ENCODE measurements around the gene IFRD2. TPM values are rescaled to one million over a fixed set of nuclear protein-coding genes. Genes with fewer than 3 reads are reported as not detected.
A peak's percentile ranks its signal among the peaks of the same experiment; 100 is the strongest.
"Not testable (repeated sequence)": the region's sequence is repeated elsewhere in the genome, so short reads cannot be mapped to it uniquely, and the experiment has no call there.

The IFRD2 gene
- total and polyA plus RNA-seq, 5 donors, result 50.9 to 67.6 (median 54.2) TPM

DNA sequence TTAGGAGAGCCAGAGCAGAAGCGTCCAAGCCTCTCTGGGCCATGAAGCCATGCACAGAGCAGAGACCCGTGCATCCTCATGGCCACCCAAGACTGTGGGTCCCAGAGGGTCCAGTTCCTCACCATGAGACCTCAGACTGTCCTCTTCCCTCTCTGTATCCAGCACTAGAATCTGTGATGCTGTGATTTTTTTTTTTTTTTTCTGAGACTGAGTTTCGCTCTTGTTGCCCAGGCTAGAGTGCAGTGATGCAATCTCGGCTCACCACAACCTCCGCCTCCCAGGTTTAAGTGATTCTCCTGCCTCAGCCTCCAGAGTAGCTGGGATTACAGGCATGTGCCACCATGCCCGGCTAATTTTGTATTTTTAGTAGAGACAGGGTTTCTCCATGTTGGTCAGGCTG lies 47.4 kb downstream of the IFRD2 start:
- H3K9me3 ChIP-seq (ENCODE audit: control insufficient read depth, low read length); DNase-seq; intact Hi-C loops (cut with DNase I); H3K4me3 ChIP-seq (ENCODE audit: low read length); ATAC-seq; H3K27me3 ChIP-seq (ENCODE audit: control insufficient read depth, insufficient read depth): not testable (repeated sequence)
- WGBS, result 64% methylated on average over 6 of the region's 6 CpGs
- peaks cover 57% of the 10 kb centered on the region for H3K4me1 ChIP-seq (ENCODE audit: control insufficient read depth, insufficient read depth, low read length)
- H3K27ac ChIP-seq (ENCODE audit: low read length), result peak overlapping the region; percentile 79

DNA sequence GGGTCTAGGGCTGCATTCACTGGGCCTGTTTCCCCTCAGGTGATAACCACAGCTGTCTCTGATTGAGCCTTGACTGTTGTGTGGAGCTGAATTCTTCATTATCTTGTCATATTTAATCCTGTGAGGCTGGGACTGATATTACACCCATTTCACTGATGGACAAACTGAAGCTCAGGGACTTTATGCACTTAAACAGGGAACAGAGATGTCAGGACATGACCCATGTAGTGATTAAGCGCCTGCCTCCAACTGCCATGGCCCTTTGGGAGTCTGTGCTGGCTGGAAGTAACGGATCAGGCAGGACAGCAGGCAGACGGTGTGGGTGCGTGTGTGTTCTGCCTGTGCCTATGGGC lies 48.7 kb downstream of the IFRD2 start:
- H3K4me1 ChIP-seq (ENCODE audit: control insufficient read depth, insufficient read depth, low read length), result peaks cover 48% of the 10 kb centered on the region
- H3K4me3 ChIP-seq (ENCODE audit: low read length), result no peak overlapping the region
- no peaks in the 10 kb centered on the region for H3K9me3 ChIP-seq (ENCODE audit: control insufficient read depth, low read length)
- intact Hi-C loops (cut with DNase I), result no loop called here
- no peak for DNase-seq
- WGBS, result 51% methylated on average over 4 of the region's 4 CpGs
- H3K27ac ChIP-seq (ENCODE audit: low read length), result peak overlapping the region; percentile 76
- no peak for ATAC-seq
- H3K27me3 ChIP-seq (ENCODE audit: control insufficient read depth, insufficient read depth), result no peaks in the 10 kb centered on the region

DNA sequence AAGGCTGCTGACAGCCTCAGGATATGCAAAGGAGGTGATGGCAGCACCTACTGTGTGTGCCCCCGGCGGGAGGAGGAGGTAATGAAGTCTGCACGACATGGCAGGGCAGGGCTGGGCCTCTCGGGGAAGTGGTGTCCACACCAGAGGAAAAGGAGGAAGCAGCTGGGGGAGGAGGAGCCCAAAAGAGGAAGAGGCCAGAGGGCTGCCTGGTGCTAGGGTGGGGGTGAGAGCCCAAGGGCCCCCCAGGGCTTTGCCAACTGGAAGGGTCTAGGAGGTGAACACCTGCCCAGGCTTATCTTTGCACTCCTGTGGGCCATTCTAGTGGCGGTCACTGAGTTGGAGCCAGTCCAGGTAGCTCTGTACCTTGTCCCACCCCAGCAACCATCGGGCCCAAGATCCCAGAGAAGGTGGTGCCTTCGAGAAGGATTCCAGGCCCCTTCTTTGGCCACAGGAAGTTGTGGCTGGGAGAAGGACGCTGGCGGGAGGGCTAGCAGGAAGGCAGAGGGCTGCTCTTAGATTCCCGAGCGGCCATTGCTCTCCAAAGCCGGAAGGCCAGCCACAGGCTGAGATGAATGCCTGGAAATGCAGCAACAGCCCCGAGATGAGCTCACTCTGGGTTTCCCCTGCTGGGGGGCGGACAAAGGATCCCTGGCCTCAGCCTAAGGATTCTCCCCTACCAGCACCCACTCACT lies 49.2 kb downstream of the IFRD2 start:
- Histone ChIP-seq H3K9me3 (ENCODE audit: control insufficient read depth, low read length) (no peaks in the 10 kb centered on the region), H3K27ac (ENCODE audit: low read length) (peak overlapping the region; percentile 76), H3K4me3 (ENCODE audit: low read length) (no peak overlapping the region), H3K27me3 (ENCODE audit: control insufficient read depth, insufficient read depth) (no peaks in the 10 kb centered on the region), H3K4me1 (ENCODE audit: control insufficient read depth, insufficient read depth, low read length) (peaks cover 45% of the 10 kb centered on the region)
- DNase-seq (peak; percentile 73 to 87 (median 87)), ATAC-seq (peak; percentile 20 to 52)
- intact Hi-C loops (cut with DNase I), result no loop called here
- 23% methylated on average over 14 of the region's 14 CpGs for WGBS

DNA sequence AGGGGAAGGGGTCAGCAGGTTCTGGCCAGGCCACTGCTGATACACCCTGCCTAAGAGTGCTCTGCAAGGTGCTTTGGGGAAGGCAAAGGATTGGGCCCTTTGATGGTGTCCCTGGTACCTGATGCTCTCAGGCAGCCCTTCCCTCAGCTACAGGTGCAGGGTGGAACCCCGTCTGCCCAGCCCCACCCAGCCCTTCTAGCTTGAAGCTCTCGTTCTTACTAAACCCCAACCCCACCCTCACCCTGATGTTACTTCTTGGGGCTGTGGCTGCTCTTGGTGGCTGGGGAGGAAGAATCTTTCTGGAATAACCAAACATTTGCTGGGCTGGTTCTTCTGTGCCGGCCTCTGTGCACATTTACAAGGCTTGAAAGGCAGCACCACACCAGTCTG lies 49.9 kb downstream of the IFRD2 start:
- H3K27ac ChIP-seq (ENCODE audit: low read length), result peak overlapping the region; percentile 76
- DNase-seq (no peak), ATAC-seq (no peak)
- no peaks in the 10 kb centered on the region for H3K27me3 ChIP-seq (ENCODE audit: control insufficient read depth, insufficient read depth)
- H3K9me3 ChIP-seq (ENCODE audit: control insufficient read depth, low read length), result no peaks in the 10 kb centered on the region
- H3K4me1 ChIP-seq (ENCODE audit: control insufficient read depth, insufficient read depth, low read length), result peaks cover 41% of the 10 kb centered on the region
- no peak overlapping the region for H3K4me3 ChIP-seq (ENCODE audit: low read length)
- intact Hi-C loops (cut with DNase I), result no loop called here
- WGBS, result 36% methylated on average over 3 of the region's 3 CpGs

DNA sequence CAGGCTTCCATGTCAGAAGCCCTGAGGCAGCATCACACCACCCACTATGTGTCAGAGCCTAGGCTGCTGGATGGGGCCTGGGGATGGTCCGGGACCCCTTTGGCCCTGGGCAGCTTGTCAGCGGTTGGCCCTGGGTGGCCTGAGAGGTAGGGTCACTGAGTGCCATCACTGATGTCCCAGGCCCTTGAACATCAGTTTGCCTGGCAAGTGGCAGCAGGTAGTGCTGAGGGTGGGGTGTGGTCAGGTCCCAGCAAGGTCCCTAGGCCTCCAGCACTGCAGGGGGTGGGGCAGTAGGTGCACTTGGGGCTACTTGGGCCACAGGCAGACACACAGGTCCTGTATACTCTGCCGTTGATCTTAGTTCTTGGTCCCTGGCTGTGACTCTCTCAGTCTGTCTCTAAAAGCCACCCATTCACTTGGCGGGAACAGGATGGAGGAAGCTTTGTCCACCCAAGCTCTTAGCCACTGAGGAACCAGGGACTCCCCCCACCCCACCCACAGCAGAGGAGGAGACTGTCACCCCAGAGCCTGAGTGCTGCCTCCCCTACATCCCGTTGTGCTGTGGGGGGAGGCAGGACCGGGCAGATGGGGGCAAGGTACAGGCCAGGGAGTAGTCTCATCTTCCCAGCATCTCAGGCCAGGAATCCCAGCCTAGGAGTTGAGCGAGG lies 50.4 kb downstream of the IFRD2 start:
- Histone ChIP-seq H3K4me3 (ENCODE audit: low read length) (no peak overlapping the region), H3K4me1 (ENCODE audit: control insufficient read depth, insufficient read depth, low read length) (peaks cover 38% of the 10 kb centered on the region), H3K9me3 (ENCODE audit: control insufficient read depth, low read length) (no peaks in the 10 kb centered on the region), H3K27ac (ENCODE audit: low read length) (peak overlapping the region; percentile 76), H3K27me3 (ENCODE audit: control insufficient read depth, insufficient read depth) (no peaks in the 10 kb centered on the region)
- WGBS, result 53% methylated on average over 7 of the region's 7 CpGs
- ATAC-seq, result no peak
- intact Hi-C loops (cut with DNase I), result no loop called here
- no peak for DNase-seq

DNA sequence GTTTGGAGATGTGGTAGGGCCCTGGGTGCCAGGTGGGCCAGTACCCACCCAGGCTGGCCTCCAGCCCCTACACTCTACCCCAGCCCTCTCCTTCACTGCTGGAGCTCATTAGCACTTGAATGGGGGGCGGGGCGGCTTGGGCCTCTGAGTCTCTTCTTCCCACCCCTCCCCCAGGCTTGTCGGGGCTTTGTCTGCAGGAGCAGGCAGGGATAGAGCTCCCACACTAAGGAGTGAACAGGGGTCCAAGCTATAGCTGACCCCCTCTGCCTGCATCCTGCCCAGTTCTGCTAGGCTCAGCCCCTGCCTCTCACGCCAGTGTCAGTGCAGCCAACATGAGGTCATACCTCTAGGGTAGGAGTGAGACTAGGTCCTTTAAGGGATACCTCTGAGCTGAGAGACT lies 51.1 kb downstream of the IFRD2 start:
- intact Hi-C loops (cut with DNase I), result no loop called here
- WGBS, result 44% methylated on average over 4 of the region's 4 CpGs
- DNase-seq (no peak), ATAC-seq (no peak)
- Histone ChIP-seq H3K9me3 (ENCODE audit: control insufficient read depth, low read length) (no peaks in the 10 kb centered on the region), H3K4me1 (ENCODE audit: control insufficient read depth, insufficient read depth, low read length) (peaks cover 38% of the 10 kb centered on the region), H3K27me3 (ENCODE audit: control insufficient read depth, insufficient read depth) (no peaks in the 10 kb centered on the region), H3K4me3 (ENCODE audit: low read length) (no peak overlapping the region), H3K27ac (ENCODE audit: low read length) (peak overlapping the region; percentile 42)

DNA sequence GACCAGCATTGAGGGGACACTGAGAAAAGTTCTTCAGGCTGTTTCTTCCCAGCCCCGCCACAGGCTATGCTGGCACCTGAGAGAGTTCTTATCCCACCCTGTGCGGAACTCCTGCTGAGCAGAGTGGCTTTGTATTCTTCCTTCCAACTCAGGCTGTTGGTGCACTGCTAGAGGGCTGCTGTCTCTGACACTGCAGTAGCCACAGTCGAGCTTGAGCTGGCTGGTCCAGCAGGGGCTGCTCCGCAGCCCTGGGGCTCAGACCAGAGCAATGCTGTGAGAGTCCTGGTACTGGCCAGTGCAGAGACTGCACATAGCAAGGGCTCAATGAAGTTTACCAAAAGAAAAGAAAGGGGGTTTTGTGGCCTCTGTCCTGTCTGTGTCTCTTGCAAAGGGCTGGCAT lies 52.6 kb downstream of the IFRD2 start:
- no peaks in the 10 kb centered on the region for H3K27me3 ChIP-seq (ENCODE audit: control insufficient read depth, insufficient read depth)
- no peaks in the 10 kb centered on the region for H3K9me3 ChIP-seq (ENCODE audit: control insufficient read depth, low read length)
- peaks cover 29% of the 10 kb centered on the region for H3K4me1 ChIP-seq (ENCODE audit: control insufficient read depth, insufficient read depth, low read length)
- no peak for ATAC-seq
- intact Hi-C loops (cut with DNase I), result no loop called here
- H3K27ac ChIP-seq (ENCODE audit: low read length), result peak overlapping the region; percentile 5
- H3K4me3 ChIP-seq (ENCODE audit: low read length), result no peak overlapping the region
- WGBS, result 61% methylated on average over 4 of the region's 4 CpGs
- DNase-seq, result no peak

DNA sequence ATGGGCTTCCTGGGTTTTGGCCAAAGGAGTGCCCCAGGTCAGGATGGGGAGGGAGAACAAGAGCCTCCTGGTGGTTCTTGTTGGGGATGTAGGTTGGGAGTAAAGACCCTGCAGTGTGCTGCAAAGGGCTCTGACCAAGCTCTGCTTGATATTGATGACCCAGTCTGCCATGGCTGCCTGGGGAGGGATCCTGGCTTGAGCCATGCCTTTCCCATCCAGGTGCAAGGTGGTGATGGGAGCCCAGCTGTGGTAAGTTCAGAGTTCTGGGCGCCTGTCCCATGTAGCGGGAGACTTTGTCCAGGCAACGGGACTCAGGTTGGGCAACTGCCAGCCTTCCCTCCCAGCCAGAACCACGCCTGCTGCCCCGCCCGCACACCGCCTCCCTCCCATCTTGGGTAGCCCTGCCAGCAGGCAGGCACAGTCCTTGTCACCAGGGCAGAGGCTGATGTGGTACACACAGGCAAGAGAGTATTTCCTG lies 53.6 kb downstream of the IFRD2 start:
- peak; percentile 90 to 94 (median 94) for DNase-seq
- Histone ChIP-seq H3K27me3 (ENCODE audit: control insufficient read depth, insufficient read depth) (no peaks in the 10 kb centered on the region), H3K27ac (ENCODE audit: low read length) (peak overlapping the region; percentile 91), H3K9me3 (ENCODE audit: control insufficient read depth, low read length) (no peaks in the 10 kb centered on the region), H3K4me1 (ENCODE audit: control insufficient read depth, insufficient read depth, low read length) (peaks cover 25% of the 10 kb centered on the region), H3K4me3 (ENCODE audit: low read length) (peak overlapping the region; percentile 81)
- 17% methylated on average over 7 of the region's 7 CpGs for WGBS
- ATAC-seq, result peak; percentile 31 to 44
- intact Hi-C loops (cut with DNase I), result no loop called here

DNA sequence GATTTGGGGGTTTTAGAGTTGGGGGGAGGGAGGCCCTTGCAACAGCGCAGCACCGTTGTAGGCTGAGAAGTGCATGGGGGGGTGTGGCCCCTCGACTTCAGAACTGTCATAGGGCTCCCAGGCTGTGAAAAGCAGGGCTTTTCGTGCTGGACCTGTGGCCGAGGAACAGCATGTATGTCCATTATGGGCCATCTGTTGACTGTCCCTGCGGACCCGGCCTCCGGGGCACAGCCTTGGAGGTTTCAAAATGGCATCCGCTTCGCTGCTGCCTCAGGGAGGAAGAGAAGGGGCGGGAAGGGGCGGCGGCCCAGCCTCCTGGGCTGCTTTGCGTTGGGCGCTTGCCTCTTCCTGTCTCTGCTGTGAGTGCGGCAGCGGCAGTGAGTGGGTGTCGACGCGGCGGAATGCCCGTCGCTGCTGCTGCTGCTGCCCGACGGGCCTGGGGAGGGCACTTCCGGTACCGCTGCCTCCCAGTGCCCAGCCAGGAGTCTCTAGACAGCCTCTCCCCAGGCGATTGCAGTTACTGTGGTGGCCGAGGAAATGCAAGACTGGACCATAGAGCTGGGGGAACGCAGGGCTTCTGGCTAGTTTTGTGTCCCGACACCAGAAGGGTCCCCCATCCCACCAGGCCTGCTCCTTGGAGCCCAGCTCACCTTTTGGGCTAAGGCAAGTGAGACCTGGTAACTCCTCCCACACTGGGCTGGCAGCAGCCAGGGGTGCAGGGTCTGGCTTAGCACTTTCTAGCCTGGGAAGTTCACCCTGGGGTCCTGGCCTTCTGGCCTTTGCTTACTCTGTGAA lies 54.3 kb downstream of the IFRD2 start:
- H3K9me3 ChIP-seq (ENCODE audit: control insufficient read depth, low read length), result no peaks in the 10 kb centered on the region
- peaks cover 19% of the 10 kb centered on the region for H3K4me1 ChIP-seq (ENCODE audit: control insufficient read depth, insufficient read depth, low read length)
- peak; percentile 90 to 96 (median 96) for DNase-seq
- intact Hi-C loops (cut with DNase I), result no loop called here
- peak overlapping the region; percentile 81 for H3K4me3 ChIP-seq (ENCODE audit: low read length)
- no peaks in the 10 kb centered on the region for H3K27me3 ChIP-seq (ENCODE audit: control insufficient read depth, insufficient read depth)
- H3K27ac ChIP-seq (ENCODE audit: low read length), result peak overlapping the region; percentile 91
- WGBS, result under 1% methylated on average over 31 of the region's 31 CpGs
- ATAC-seq, result peak; percentile 63 to 67

Measured in right cardiac atrium (tissue), 5 donors.